Lower lobe of right lung (tissue), 2 donors: ENCODE results near the gene PTGIS. TPM values are rescaled to one million over a fixed set of nuclear protein-coding genes. Genes with fewer than 3 reads are reported as not detected.

Experiments used
- ATAC-seq, 2 donors: fragments of 200-7000 bp; cut with Tn5 transposase; one replicate each; pipeline ENCODE4 v1.9.1; 2020 to 2022; ENCODE audit warnings: mild to moderate bottlenecking in 2 of 2, moderate library complexity in 2 of 2
- DNase-seq: peaks from one replicate; pipeline ENCODE4 v3.0.0-alpha.2; 2020
- H3K27ac ChIP-seq: fragments of 200-600 bp; one replicate; pipeline ENCODE4 v1.8.0; 2022
- H3K27me3 ChIP-seq: fragments of 200-600 bp; one replicate; pipeline ENCODE4 v1.8.0; 2022; ENCODE audit warnings: low read depth
- H3K36me3 ChIP-seq: fragments of 200-600 bp; one replicate; pipeline ENCODE4 v1.8.0; 2022; ENCODE audit warnings: mild to moderate bottlenecking
- H3K4me1 ChIP-seq: fragments of 200-600 bp; one replicate; pipeline ENCODE4 v1.8.0; 2022
- H3K4me3 ChIP-seq: fragments of 200-600 bp; one replicate; pipeline ENCODE4 v1.8.0; 2022; ENCODE audit warnings: mild to moderate bottlenecking
- H3K9me3 ChIP-seq: fragments of 200-600 bp; one replicate; pipeline ENCODE4 v1.8.0; 2022
- intact Hi-C: fragments of 100-400 bp; cut with DNase I; formaldehyde crosslinking; loops from one replicate; pipeline ENCODE4 v1.11.0; 2022
- total RNA-seq: library from RNA; stranded (reverse); fragmentation: NEBNext Ultra II Directional; extraction: Animal tissue kit (Norgen Biotek cat#: 25700); gene quantifications from one replicate; pipeline ENCODE4 v1.2.1, GENCODE V29; 2021
- TF ChIP-seq, protein P1 (sequence below): fragments of 200-600 bp; IDR thresholded peaks from one replicate; pipeline ENCODE4 v1.8.0; 2022; ENCODE audit warnings: antibody characterized with exemption, mild to moderate bottlenecking
- donor health status: DM: no; HTN: yes; CAD: no; lungs with severe emphysema.

Gene PTGIS
- total RNA-seq, 1 donor from 2014 or later, result 41.2 TPM

DNA sequence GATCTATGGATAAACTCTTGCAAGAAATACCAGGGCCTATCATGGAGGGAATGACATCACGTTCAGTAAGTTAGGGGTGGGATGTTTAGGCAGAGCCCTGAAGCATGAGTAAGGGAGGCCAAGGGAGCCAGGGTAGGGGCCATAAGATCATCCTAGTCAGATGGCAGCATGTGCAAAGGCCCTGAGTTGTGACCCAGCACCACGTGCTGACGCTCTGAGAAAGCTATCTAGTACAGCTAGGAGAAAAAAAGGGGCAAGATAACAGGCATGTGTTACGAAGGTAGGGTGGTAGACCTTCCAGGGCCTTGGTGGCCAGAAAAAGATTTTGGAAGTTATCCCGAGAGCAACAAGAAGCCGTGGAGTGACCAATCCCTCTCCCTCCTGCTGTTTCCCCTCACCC, 107.8 kb downstream of the PTGIS start:
- no peak overlapping the region for H3K27ac ChIP-seq
- TF ChIP-seq, protein P1, sequence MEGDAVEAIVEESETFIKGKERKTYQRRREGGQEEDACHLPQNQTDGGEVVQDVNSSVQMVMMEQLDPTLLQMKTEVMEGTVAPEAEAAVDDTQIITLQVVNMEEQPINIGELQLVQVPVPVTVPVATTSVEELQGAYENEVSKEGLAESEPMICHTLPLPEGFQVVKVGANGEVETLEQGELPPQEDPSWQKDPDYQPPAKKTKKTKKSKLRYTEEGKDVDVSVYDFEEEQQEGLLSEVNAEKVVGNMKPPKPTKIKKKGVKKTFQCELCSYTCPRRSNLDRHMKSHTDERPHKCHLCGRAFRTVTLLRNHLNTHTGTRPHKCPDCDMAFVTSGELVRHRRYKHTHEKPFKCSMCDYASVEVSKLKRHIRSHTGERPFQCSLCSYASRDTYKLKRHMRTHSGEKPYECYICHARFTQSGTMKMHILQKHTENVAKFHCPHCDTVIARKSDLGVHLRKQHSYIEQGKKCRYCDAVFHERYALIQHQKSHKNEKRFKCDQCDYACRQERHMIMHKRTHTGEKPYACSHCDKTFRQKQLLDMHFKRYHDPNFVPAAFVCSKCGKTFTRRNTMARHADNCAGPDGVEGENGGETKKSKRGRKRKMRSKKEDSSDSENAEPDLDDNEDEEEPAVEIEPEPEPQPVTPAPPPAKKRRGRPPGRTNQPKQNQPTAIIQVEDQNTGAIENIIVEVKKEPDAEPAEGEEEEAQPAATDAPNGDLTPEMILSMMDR, result no peak
- intact Hi-C loops, result no loop called here
- H3K9me3 ChIP-seq, result no peaks in the 10 kb centered on the region
- H3K36me3 ChIP-seq, result no peaks in the 10 kb centered on the region
- no peak for DNase-seq
- H3K4me1 ChIP-seq, result no peaks in the 10 kb centered on the region
- H3K27me3 ChIP-seq, result no peaks in the 10 kb centered on the region
- H3K4me3 ChIP-seq, result no peak overlapping the region
- ATAC-seq, result no peak

DNA sequence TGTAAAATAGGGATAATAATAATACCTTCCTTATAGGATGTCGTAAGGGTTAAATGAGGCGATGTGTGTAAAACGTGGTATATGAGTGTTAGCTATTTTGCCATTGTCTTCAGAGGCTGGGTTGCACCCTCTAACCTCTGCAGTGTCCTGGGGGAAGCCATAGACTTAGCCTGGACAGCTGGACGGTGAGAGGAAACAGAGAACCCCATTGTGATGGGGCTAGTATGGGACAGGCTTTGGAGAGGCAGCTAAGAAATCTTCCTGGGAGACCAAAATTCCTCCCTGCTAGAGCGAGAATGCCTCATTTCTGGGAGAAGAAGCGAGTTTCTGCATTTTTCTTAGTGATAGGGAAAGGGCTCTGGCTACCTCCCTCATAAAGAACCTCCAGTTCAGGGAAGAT, 108.3 kb downstream of the PTGIS start:
- no peak for ATAC-seq
- intact Hi-C loops, result no loop called here
- TF ChIP-seq, protein P1, result no peak
- no peaks in the 10 kb centered on the region for H3K27me3 ChIP-seq
- H3K9me3 ChIP-seq, result no peaks in the 10 kb centered on the region
- no peaks in the 10 kb centered on the region for H3K36me3 ChIP-seq
- H3K4me3 ChIP-seq, result no peak overlapping the region
- DNase-seq, result no peak
- no peaks in the 10 kb centered on the region for H3K4me1 ChIP-seq
- H3K27ac ChIP-seq, result no peak overlapping the region

DNA sequence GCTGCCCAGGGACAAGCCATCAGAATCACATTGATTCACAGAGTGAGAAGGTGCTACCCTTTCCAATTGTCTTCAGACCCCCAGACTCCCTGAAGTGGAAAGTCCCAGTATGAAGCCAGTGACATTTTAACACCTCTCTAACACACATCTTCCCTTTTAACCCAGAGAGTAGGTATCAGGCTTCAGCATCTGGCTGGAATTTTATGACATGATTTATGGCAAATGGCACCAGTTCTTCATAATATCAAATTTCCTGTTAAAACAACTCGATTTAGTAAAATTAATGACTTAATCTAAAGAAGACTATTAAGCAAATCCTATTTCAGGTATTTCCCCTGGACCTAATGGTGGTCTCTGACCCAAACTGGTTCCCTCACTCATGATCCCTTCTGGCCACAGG, 110.5 kb downstream of the PTGIS start:
- Histone ChIP-seq H3K9me3 (no peaks in the 10 kb centered on the region), H3K4me3 (no peak overlapping the region), H3K27me3 (peaks cover 7% of the 10 kb centered on the region), H3K27ac (no peak overlapping the region), H3K4me1 (no peaks in the 10 kb centered on the region), H3K36me3 (no peaks in the 10 kb centered on the region)
- no peak for ATAC-seq
- DNase-seq, result no peak
- intact Hi-C loops, result no loop called here
- TF ChIP-seq, protein P1, result no peak

DNA sequence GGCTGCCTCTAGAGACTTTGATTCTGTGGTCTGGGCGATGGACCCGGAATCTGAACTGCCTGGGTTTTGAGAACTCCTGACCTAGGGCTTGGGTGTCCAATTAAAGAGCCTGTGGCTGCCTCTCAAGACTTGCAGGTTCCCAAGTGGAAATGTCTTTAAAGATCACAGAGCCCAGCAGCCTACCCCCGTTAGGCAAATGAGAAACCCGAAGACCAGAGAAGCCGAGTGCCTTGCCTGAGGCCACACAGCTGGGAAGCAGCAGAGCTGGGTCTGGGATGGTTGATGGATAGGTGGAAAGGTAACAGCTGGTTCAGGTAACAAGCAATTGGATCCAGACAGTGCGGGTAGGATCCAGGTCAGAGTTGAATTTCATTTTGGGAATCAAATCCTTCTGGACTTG, 111.3 kb downstream of the PTGIS start:
- no peak overlapping the region for H3K4me3 ChIP-seq
- no peak for ATAC-seq
- no peak overlapping the region for H3K27ac ChIP-seq
- intact Hi-C loops, result no loop called here
- no peaks in the 10 kb centered on the region for H3K4me1 ChIP-seq
- TF ChIP-seq, protein P1, result no peak
- no peaks in the 10 kb centered on the region for H3K36me3 ChIP-seq
- no peak for DNase-seq
- H3K9me3 ChIP-seq, result no peaks in the 10 kb centered on the region
- peaks cover 7% of the 10 kb centered on the region for H3K27me3 ChIP-seq

DNA sequence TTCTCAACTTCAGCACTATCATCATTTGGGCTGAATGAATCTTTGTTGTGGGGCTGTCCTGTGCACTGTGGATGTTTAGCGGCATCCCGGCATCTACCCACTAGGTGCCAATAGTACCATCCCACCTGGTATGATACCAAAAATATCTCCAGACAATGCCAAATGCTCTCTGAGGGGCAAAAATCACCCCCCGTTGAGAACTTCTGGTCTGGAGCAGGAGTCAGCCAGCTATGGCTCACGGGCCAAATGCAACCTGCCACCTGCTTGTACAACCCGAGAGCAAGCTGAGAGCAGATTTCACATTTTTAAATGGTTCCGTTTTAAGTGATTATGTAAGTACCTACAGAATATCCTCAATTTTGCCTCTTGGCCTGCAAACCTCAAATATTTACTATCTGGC, 112.2 kb downstream of the PTGIS start:
- H3K9me3 ChIP-seq, result no peaks in the 10 kb centered on the region
- no peaks in the 10 kb centered on the region for H3K36me3 ChIP-seq
- peaks cover 7% of the 10 kb centered on the region for H3K27me3 ChIP-seq
- no peak overlapping the region for H3K4me3 ChIP-seq
- H3K27ac ChIP-seq, result no peak overlapping the region
- H3K4me1 ChIP-seq, result no peaks in the 10 kb centered on the region
- TF ChIP-seq, protein P1, result no peak
- ATAC-seq (no peak), DNase-seq (no peak)
- intact Hi-C loops, result no loop called here

Other genes starting within 250 kb of the PTGIS start
- 0.53 TPM for gene KCNB1, start 85.5 kb downstream of the PTGIS start, total RNA-seq
- 39.5 TPM for gene B4GALT5, start 145.7 kb upstream of the PTGIS start, total RNA-seq
- gene SLC9A8, start 244.7 kb upstream of the PTGIS start, total RNA-seq, result 17.7 TPM